ENCODE measurements around the gene RANBP17. TPM values are rescaled to one million over a fixed set of nuclear protein-coding genes. Genes with fewer than 3 reads are reported as not detected.

The RANBP17 gene
- total and polyA plus RNA-seq, 2 donors from 2014 or later: 2.0 to 15.4 TPM

DNA sequence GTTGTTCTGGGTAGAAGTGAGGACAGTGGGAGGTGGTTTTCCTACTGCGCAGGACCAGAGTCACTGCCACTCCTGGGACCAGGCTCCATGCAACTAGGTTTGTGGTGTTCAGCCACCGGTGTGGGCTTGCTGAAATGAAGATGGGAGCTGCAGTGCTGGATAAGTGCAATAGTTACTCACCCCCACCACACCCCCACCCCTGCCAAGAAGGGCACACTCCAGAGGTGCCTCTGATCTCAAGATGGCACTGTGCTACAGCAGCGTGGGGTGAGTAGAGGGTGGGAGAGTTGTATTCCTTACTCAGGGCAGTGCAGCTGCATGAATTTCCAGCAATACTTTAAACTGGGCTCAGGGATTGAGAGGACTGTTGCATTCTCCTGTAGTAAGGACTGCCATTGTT, 259.8 kb downstream of the RANBP17 start:
- Histone ChIP-seq H3K36me3 (ENCODE audit: control insufficient read depth in 2 of 3, insufficient read depth in 3 of 3, low read length in 3 of 3) (no peaks in the 10 kb centered on the region), H3K9me3 (ENCODE audit: control insufficient read depth in 2 of 3, insufficient read depth in 1 of 3, low read length in 3 of 3) (peaks cover 0 to 6% (median 0%) of the 10 kb centered on the region in 3 donors), H3K27ac (ENCODE audit: low read depth in 2 of 2, low read length in 2 of 2) (no peak overlapping the region), H3K4me1 (ENCODE audit: control insufficient read depth in 2 of 3, insufficient read depth in 2 of 3, low read depth in 1 of 3, low read length in 3 of 3) (no peaks in the 10 kb centered on the region), H3K9ac (ENCODE audit: low read length in 3 of 3) (no peak overlapping the region), H3K4me3 (ENCODE audit: low read length in 3 of 3) (no peak overlapping the region), H3K27me3 (ENCODE audit: control insufficient read depth, insufficient read depth, low read length) (no peaks in the 10 kb centered on the region)
- DNase-seq: peak in 1 of 5 donors; percentile 22
- no peak for FAIRE-seq
- TF ChIP-seq, protein P1, sequence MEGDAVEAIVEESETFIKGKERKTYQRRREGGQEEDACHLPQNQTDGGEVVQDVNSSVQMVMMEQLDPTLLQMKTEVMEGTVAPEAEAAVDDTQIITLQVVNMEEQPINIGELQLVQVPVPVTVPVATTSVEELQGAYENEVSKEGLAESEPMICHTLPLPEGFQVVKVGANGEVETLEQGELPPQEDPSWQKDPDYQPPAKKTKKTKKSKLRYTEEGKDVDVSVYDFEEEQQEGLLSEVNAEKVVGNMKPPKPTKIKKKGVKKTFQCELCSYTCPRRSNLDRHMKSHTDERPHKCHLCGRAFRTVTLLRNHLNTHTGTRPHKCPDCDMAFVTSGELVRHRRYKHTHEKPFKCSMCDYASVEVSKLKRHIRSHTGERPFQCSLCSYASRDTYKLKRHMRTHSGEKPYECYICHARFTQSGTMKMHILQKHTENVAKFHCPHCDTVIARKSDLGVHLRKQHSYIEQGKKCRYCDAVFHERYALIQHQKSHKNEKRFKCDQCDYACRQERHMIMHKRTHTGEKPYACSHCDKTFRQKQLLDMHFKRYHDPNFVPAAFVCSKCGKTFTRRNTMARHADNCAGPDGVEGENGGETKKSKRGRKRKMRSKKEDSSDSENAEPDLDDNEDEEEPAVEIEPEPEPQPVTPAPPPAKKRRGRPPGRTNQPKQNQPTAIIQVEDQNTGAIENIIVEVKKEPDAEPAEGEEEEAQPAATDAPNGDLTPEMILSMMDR (IDR thresholded peaks at IDR 0.05; ENCODE audit: borderline replicate concordance, extremely low read depth, insufficient read depth): no peak
- intact Hi-C loops (cut with DNase I): no loop called here

DNA sequence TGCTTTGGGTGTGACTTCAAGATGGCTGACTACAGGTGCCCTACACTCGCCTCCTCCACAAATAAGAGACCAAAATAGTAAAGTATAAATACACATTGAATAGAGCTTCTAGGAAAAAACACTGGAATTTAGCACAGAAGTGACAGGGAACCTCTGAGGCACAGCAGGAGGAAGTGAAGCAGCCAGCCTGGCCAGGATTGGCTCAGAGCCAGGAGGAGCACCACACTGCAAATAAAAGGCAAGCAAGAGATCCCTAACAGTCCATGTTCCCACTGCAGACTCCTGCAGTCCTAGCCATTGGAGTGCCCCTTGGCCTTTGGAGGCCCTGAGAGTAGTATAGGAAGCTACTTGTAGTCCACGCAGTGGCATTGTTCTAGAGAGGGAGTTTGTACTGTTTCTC, 260.6 kb downstream of the RANBP17 start:
- no peaks in the 10 kb centered on the region for H3K36me3 ChIP-seq (ENCODE audit: control insufficient read depth in 2 of 3, insufficient read depth in 3 of 3, low read length in 3 of 3)
- TF ChIP-seq, protein P1 (IDR thresholded peaks at IDR 0.05; ENCODE audit: borderline replicate concordance, extremely low read depth, insufficient read depth): no peak
- no peak overlapping the region for H3K4me3 ChIP-seq (ENCODE audit: low read length in 3 of 3)
- no peak overlapping the region for H3K27ac ChIP-seq (ENCODE audit: low read depth in 2 of 2, low read length in 2 of 2)
- DNase-seq (peak in 2 of 5 donors; percentile 2 to 39), FAIRE-seq (no peak)
- H3K9ac ChIP-seq (ENCODE audit: low read length in 3 of 3): no peak overlapping the region
- intact Hi-C loops (cut with DNase I): no loop called here
- H3K9me3 ChIP-seq (ENCODE audit: control insufficient read depth in 2 of 3, insufficient read depth in 1 of 3, low read length in 3 of 3): peaks cover 0 to 6% (median 0%) of the 10 kb centered on the region in 3 donors
- H3K27me3 ChIP-seq (ENCODE audit: control insufficient read depth, insufficient read depth, low read length): no peaks in the 10 kb centered on the region
- H3K4me1 ChIP-seq (ENCODE audit: control insufficient read depth in 2 of 3, insufficient read depth in 2 of 3, low read depth in 1 of 3, low read length in 3 of 3): no peaks in the 10 kb centered on the region

DNA sequence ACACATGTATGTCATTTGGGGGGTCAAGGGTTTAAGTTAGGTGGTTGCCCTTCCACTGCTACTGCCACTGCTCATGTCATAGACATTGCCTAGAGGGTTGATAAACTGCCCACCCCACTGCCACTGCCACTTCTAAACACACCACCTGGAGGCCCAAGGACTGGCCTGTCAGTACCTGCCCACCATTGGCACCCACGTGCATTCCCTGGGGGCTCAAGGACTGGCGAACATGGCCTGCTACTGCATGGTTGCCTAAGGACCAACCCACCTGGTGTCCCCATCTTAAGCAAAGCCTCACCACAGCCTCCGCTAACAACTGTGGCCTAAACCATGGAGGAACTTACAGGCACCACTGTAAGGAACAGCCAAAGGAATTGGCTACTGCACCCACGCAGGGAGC, 261.6 kb downstream of the RANBP17 start:
- Histone ChIP-seq H3K27ac (ENCODE audit: low read depth in 2 of 2, low read length in 2 of 2) (no peak overlapping the region), H3K9ac (ENCODE audit: low read length in 3 of 3) (no peak overlapping the region), H3K36me3 (ENCODE audit: control insufficient read depth in 2 of 3, insufficient read depth in 3 of 3, low read length in 3 of 3) (no peaks in the 10 kb centered on the region), H3K4me1 (ENCODE audit: control insufficient read depth in 2 of 3, insufficient read depth in 2 of 3, low read depth in 1 of 3, low read length in 3 of 3) (no peaks in the 10 kb centered on the region), H3K9me3 (ENCODE audit: control insufficient read depth in 2 of 3, insufficient read depth in 1 of 3, low read length in 3 of 3) (peaks cover 0 to 6% (median 0%) of the 10 kb centered on the region in 3 donors), H3K27me3 (ENCODE audit: control insufficient read depth, insufficient read depth, low read length) (no peaks in the 10 kb centered on the region), H3K4me3 (ENCODE audit: low read length in 3 of 3) (no peak overlapping the region)
- TF ChIP-seq, protein P1 (IDR thresholded peaks at IDR 0.05; ENCODE audit: borderline replicate concordance, extremely low read depth, insufficient read depth): no peak
- intact Hi-C loops (cut with DNase I): no loop called here
- peak in 1 of 5 donors; percentile 37 for DNase-seq
- no peak for FAIRE-seq

DNA sequence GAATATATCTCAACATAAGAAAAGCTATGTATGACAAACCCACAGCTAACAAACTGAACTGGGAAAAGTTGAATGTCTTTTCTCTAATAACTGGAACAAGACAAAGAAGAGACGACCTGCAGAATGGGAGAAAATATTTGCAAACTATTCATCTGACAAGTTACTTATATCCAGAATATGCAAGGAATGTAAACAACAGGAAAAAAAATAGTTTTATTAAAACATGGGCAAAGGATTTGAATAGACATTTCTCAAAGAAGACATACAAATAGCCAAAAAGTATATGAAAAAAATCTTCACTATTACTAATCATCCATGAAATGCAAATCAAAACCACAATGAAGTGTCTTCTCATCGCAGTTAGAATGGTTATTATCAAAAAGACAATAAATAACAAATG, 265.5 kb downstream of the RANBP17 start:
- intact Hi-C loops (cut with DNase I): no loop called here
- no peak overlapping the region for H3K27ac ChIP-seq (ENCODE audit: low read depth in 2 of 2, low read length in 2 of 2)
- no peak for DNase-seq
- no peaks in the 10 kb centered on the region for H3K27me3 ChIP-seq (ENCODE audit: control insufficient read depth, insufficient read depth, low read length)
- FAIRE-seq: no peak
- H3K9me3 ChIP-seq (ENCODE audit: control insufficient read depth in 2 of 3, insufficient read depth in 1 of 3, low read length in 3 of 3): no peaks in the 10 kb centered on the region
- TF ChIP-seq, protein P1 (IDR thresholded peaks at IDR 0.05; ENCODE audit: borderline replicate concordance, extremely low read depth, insufficient read depth): no peak
- no peaks in the 10 kb centered on the region for H3K36me3 ChIP-seq (ENCODE audit: control insufficient read depth in 2 of 3, insufficient read depth in 3 of 3, low read length in 3 of 3)
- H3K9ac ChIP-seq (ENCODE audit: low read length in 3 of 3): no peak overlapping the region
- H3K4me3 ChIP-seq (ENCODE audit: low read length in 3 of 3): no peak overlapping the region
- no peaks in the 10 kb centered on the region for H3K4me1 ChIP-seq (ENCODE audit: control insufficient read depth in 2 of 3, insufficient read depth in 2 of 3, low read depth in 1 of 3, low read length in 3 of 3)
